ENCODE results near the gene THBS1.
A peak's percentile ranks its signal among the peaks of the same experiment; 100 is the strongest.

The THBS1 gene

GRCh38 chr15:39575180-39575579 lies 5.7 kb upstream of the THBS1 start:
- no peak for DNase-seq

GRCh38 chr15:39578851-39579486 lies 1.9 kb upstream of the THBS1 start:
- DNase-seq = no peak

GRCh38 chr15:39579487-39580116 lies 1.3 kb upstream of the THBS1 start:
- DNase-seq = no peak

GRCh38 chr15:39580117-39580484 lies 778 bp upstream of the THBS1 start:
- DNase-seq = peak; percentile 79

GRCh38 chr15:39581242-39581792 lies 438 bp downstream of the THBS1 start:
- no peak for DNase-seq

GRCh38 chr15:39581793-39582285 lies 960 bp downstream of the THBS1 start:
- DNase-seq = no peak

GRCh38 chr15:39582286-39582976 lies 1.6 kb downstream of the THBS1 start:
- no peak for DNase-seq

- no peak for DNase-seq
Measured at GRCh38 chr15:39582977-39583595, 2.2 kb downstream of the THBS1 start.

- no peak for DNase-seq
Measured at GRCh38 chr15:39583596-39584265, 2.9 kb downstream of the THBS1 start.

- no peak for DNase-seq
Measured at GRCh38 chr15:39584266-39584659, 3.4 kb downstream of the THBS1 start.

GRCh38 chr15:39584662-39585388 lies 3.9 kb downstream of the THBS1 start:
- no peak for DNase-seq

GRCh38 chr15:39585389-39585841 lies 4.5 kb downstream of the THBS1 start:
- DNase-seq = no peak

GRCh38 chr15:39585871-39586301 lies 5.0 kb downstream of the THBS1 start:
- no peak for DNase-seq

- no peak for DNase-seq
Measured at GRCh38 chr15:39586387-39587095, 5.7 kb downstream of the THBS1 start.

GRCh38 chr15:39587096-39587721 lies 6.3 kb downstream of the THBS1 start:
- no peak for DNase-seq

GRCh38 chr15:39587731-39588530 lies 7.1 kb downstream of the THBS1 start:
- DNase-seq = no peak

GRCh38 chr15:39588531-39589192 lies 7.8 kb downstream of the THBS1 start:
- DNase-seq = no peak

GRCh38 chr15:39589193-39589814 lies 8.4 kb downstream of the THBS1 start:
- no peak for DNase-seq
